Testis (tissue), 3 donors: Measurements from ENCODE around the gene ATP2B2. TPM values are rescaled to one million over a fixed set of nuclear protein-coding genes. Genes with fewer than 3 reads are reported as not detected.

Experiments used
- DNase-seq: peaks from one replicate; pipeline ENCODE4 v3.0.0-alpha.2; 2019
- H3K27ac ChIP-seq, 2 donors: fragments of 200-600 bp; sonication (generic); one replicate each; pipeline ENCODE4 v1.5.1; 2019
- H3K27me3 ChIP-seq: fragments of 200-600 bp; sonication (generic); one replicate; pipeline ENCODE4 v1.5.1; 2019
- H3K36me3 ChIP-seq: fragments of 200-600 bp; sonication (generic); one replicate; pipeline ENCODE4 v1.5.1; 2017; ENCODE audit warnings: low read depth; ENCODE audit errors: missing control alignments
- H3K4me1 ChIP-seq: fragments of 200-600 bp; sonication (generic); one replicate; pipeline ENCODE4 v1.5.1; 2019
- H3K4me3 ChIP-seq, 2 donors: fragments of 200-600 bp; sonication (generic); one replicate each; pipeline ENCODE4 v1.5.1; 2017 to 2019
- H3K9me3 ChIP-seq: fragments of 200-600 bp; sonication (generic); one replicate; pipeline ENCODE4 v1.5.1; 2017
- CTCF ChIP-seq, 3 experiments: fragments of 450-650 bp in 2 of 3; fragments of 200-600 bp in 1 of 3; sonication (generic) in 1 of 3; IDR thresholded peaks; one replicate each; pipeline ENCODE4 v1.5.1; 2016 to 2019; ENCODE audit warnings: antibody characterized with exemption in 3 of 3, mild to moderate bottlenecking in 2 of 3, moderate library complexity in 1 of 3
- POLR2A ChIP-seq: fragments of 450-650 bp; IDR thresholded peaks from one replicate; pipeline ENCODE4 v1.6.1; 2017; ENCODE audit warnings: antibody characterized with exemption, mild to moderate bottlenecking, moderate library complexity
- WGBS, 2 donors: methylation state at CpG; one replicate each; pipeline ENCODE4 v1.1.5; 2018; 5-methylcytosine and 5-hydroxymethylcytosine counted together
- intact Hi-C: fragments of 100-400 bp; cut with DNase I; formaldehyde crosslinking; loops from one replicate; pipeline ENCODE4 v1.15.1; 2023; ENCODE audit warnings: low total_unique reads
- polyA plus RNA-seq: library from polyadenylated mRNA; stranded (reverse); fragments of 350-450 nt; fragmentation: Illumina TruSeq; extraction: RNeasy Lipid Tissue Mini Kit (QIAGEN cat#74804); gene quantifications from one replicate; pipeline ENCODE4 v1.2.3, GENCODE V29; 2014; ENCODE audit warnings: low read depth, low replicate concordance; ENCODE audit not compliant: insufficient read depth
- total RNA-seq, 2 donors: library from RNA; depleted of rRNA; stranded (reverse); fragments of >200 nt; gene quantifications; one replicate each; pipeline ENCODE4 v1.2.3, GENCODE V29; 2016

The ATP2B2 gene
- total and polyA plus RNA-seq, 3 donors from 2014 or later = 1.1 to 2.9 (median 1.8) TPM

- intact Hi-C loops = no loop called here
- H3K36me3 ChIP-seq = no peaks in the 10 kb centered on the region
These were observed 171.3 kb downstream of the ATP2B2 start for GRCh38 chr3:10334042-10334441.

GRCh38 chr3:10333349-10333650 is 172.1 kb downstream of the ATP2B2 start:
- Histone ChIP-seq H3K36me3 (no peaks in the 10 kb centered on the region), H3K4me1 (no peaks in the 10 kb centered on the region), H3K27me3 (no peaks in the 10 kb centered on the region), H3K4me3 (no peak overlapping the region), H3K27ac (no peak overlapping the region), H3K9me3 (no peaks in the 10 kb centered on the region)
- TF ChIP-seq CTCF (IDR thresholded peaks at IDR 0.05) (no peak), POLR2A (no peak)
- no peak for DNase-seq
- 67 to 86% methylated on average over 2 of the region's 2 CpGs for WGBS, 2 donors
- intact Hi-C loops = no loop called here

More at GRCh38 chr3:10334042-10334441, 171.3 kb downstream of the ATP2B2 start:
- no peaks in the 10 kb centered on the region for H3K27me3 ChIP-seq
- WGBS, 2 donors = 82 to 90% methylated on average over 10 to 11 of the region's 11 CpGs
- DNase-seq = no peak
- no peak overlapping the region for H3K27ac ChIP-seq
- no peaks in the 10 kb centered on the region for H3K9me3 ChIP-seq
- TF ChIP-seq CTCF (IDR thresholded peaks at IDR 0.05) (no peak), POLR2A (no peak)
- H3K4me1 ChIP-seq = no peaks in the 10 kb centered on the region
- H3K4me3 ChIP-seq = no peak overlapping the region

GRCh38 chr3:10332481-10333348 is 172.7 kb downstream of the ATP2B2 start:
- no peaks in the 10 kb centered on the region for H3K9me3 ChIP-seq
- H3K4me3 ChIP-seq = no peak overlapping the region
- intact Hi-C loops = no loop called here
- H3K27me3 ChIP-seq = no peaks in the 10 kb centered on the region
- no peaks in the 10 kb centered on the region for H3K36me3 ChIP-seq
- no peak for TF ChIP-seq POLR2A
- no peak for DNase-seq
- no peaks in the 10 kb centered on the region for H3K4me1 ChIP-seq
- 87 to 94% methylated on average over 16 to 20 of the region's 20 CpGs for WGBS, 2 donors
- H3K27ac ChIP-seq = no peak overlapping the region

- intact Hi-C loops = no loop called here
- no peaks in the 10 kb centered on the region for H3K4me1 ChIP-seq
- no peak for DNase-seq
- no peaks in the 10 kb centered on the region for H3K36me3 ChIP-seq
- no peak for TF ChIP-seq CTCF (IDR thresholded peaks at IDR 0.05)
- TF ChIP-seq POLR2A = no peak
- H3K27ac ChIP-seq = no peak overlapping the region
- no peaks in the 10 kb centered on the region for H3K9me3 ChIP-seq
- no peak overlapping the region for H3K4me3 ChIP-seq
- WGBS, 2 donors = 88 to 92% methylated on average over 8 of the region's 8 CpGs
- H3K27me3 ChIP-seq = no peaks in the 10 kb centered on the region
These were observed 174.1 kb downstream of the ATP2B2 start for GRCh38 chr3:10331320-10331719.

GRCh38 chr3:10330319-10330718 is 175.1 kb downstream of the ATP2B2 start:
- Histone ChIP-seq H3K9me3 (no peaks in the 10 kb centered on the region), H3K36me3 (no peaks in the 10 kb centered on the region), H3K4me1 (no peaks in the 10 kb centered on the region), H3K27ac (no peak overlapping the region), H3K27me3 (no peaks in the 10 kb centered on the region), H3K4me3 (no peak overlapping the region)
- intact Hi-C loops = no loop called here
- WGBS, 2 donors = 76% methylated on average over 12 of the region's 12 CpGs; no CpG with 5 or more reads in 1 of the 2 donors
- TF ChIP-seq POLR2A (no peak), CTCF (IDR thresholded peaks at IDR 0.05) (no peak)
- DNase-seq = no peak
